Measurements from ENCODE around the gene CDA. TPM values are rescaled to one million over a fixed set of nuclear protein-coding genes. Genes with fewer than 3 reads are reported as not detected.

The CDA gene
- total and polyA plus RNA-seq, 9 of the 15 experiments (the other 6 are each of a cell fraction or from before 2014, with no cell fraction given), result not detected

DNA sequence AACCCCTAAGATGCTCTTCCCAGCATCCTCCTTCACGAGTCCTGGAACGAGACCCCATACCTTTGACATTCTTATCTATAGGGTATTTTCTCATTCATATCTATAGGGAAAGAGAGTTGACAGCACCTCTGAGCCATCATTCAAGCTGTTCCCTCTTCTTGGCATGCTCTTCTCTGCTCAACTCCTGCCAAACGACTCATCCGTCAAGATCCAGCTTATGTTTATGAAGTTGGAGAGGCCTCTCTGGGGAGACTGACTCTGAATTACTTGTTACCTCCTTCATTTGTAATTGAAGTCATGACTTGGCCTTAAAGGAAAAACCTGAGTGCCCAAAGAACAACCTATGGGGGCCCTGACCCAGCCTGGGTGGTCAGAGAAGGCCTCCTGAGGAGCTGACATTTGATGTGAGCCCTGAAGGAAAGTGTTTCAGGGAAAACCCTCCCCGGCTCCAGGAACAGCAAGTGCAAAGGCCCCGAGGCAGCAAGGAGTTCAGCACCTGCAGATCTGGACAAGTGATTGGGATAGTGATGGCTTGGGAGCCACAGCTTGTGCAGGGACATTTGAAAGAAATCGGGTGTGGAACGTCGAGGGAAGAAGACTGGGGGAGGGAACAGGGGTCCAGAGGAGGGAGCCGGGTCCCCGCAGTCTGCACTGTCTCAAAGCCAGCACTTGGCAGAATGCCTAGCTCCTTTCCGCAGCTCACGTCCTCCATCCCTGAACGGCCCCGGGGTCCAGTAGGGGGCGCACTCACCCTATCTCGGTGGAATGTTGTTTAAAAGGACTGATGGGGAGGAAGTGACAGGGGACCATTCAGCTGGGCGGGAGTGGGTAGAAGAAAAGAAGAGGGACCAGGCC, 14.0 kb upstream of the CDA start (continued):
- peak; percentile 87 to 96 (median 93) for TF ChIP-seq CTCF (IDR thresholded peaks at IDR 0.05 in 2 of 3, conservative IDR thresholded peaks at IDR 0.05 in 1 of 3; ENCODE audit: insufficient read depth in 2 of 3, low read depth in 1 of 3, low read length in 3 of 3)
- peak; percentile 98 for TF ChIP-seq CTBP1 (IDR thresholded peaks at IDR 0.05; ENCODE audit: borderline replicate concordance)
- no peak for TF ChIP-seq MECOM (CRISPR knock-in tag; IDR thresholded peaks at IDR 0.05)
- TF ChIP-seq NUFIP1 (IDR thresholded peaks at IDR 0.05; ENCODE audit: partially characterized antibody), result no peak
- no peak for TF ChIP-seq ZZZ3 (IDR thresholded peaks at IDR 0.05)
- TF ChIP-seq MLX (CRISPR knock-in tag; conservative IDR thresholded peaks at IDR 0.05), result no peak
- TF ChIP-seq HDAC1 (IDR thresholded peaks at IDR 0.05), result peak in 1 of 2 experiments; percentile 67; a peak in 1 of 4 replicates
- no peak for TF ChIP-seq EGR1 (conservative IDR thresholded peaks at IDR 0.05)
- TF ChIP-seq HDGF (IDR thresholded peaks at IDR 0.05), result no peak
- TF ChIP-seq NEUROD1 (IDR thresholded peaks at IDR 0.05; ENCODE audit: borderline replicate concordance, low read depth, low read length, partially characterized antibody), result no peak
- TF ChIP-seq TBL1XR1 (IDR thresholded peaks at IDR 0.05; ENCODE audit: low read length in 2 of 2), result no peak; a peak in 1 of 4 replicates
- no peak for TF ChIP-seq FOXK1 (CRISPR knock-in tag; IDR thresholded peaks at IDR 0.05; ENCODE audit: borderline replicate concordance)
- no peak for TF ChIP-seq ESRRA (IDR thresholded peaks at IDR 0.05; ENCODE audit: borderline replicate concordance, low read depth)
- TF ChIP-seq ETV1 (tag; conservative IDR thresholded peaks at IDR 0.05; ENCODE audit: low read depth), result peak; percentile 40; the same call in 1 of the 2 replicates
- no peak for TF ChIP-seq ZNF311 (CRISPR knock-in tag; IDR thresholded peaks at IDR 0.05)
- no peak for TF ChIP-seq MCM7 (IDR thresholded peaks at IDR 0.05)
- no peak for TF ChIP-seq MEF2D (tag; conservative IDR thresholded peaks at IDR 0.05; ENCODE audit: low read depth)
- TF ChIP-seq FOXJ3 (CRISPR knock-in tag; IDR thresholded peaks at IDR 0.05), result no peak
- TF ChIP-seq ZNF57 (CRISPR knock-in tag; IDR thresholded peaks at IDR 0.05), result no peak
- TF ChIP-seq ZNF324 (CRISPR knock-in tag; IDR thresholded peaks at IDR 0.05), result no peak
- no peak for TF ChIP-seq PBX2 (CRISPR knock-in tag; IDR thresholded peaks at IDR 0.05; ENCODE audit: low read depth)
- peak; percentile 57; the same call in 1 of the 2 replicates for TF ChIP-seq PBX2 (tag; conservative IDR thresholded peaks at IDR 0.05; ENCODE audit: low read depth)
- TF ChIP-seq RBFOX2 (IDR thresholded peaks at IDR 0.05; ENCODE audit: low read depth, low read length), result no peak
- TF ChIP-seq PCBP2 (IDR thresholded peaks at IDR 0.05; ENCODE audit: low read depth, low read length, poor library complexity, severe bottlenecking), result no peak
- TF ChIP-seq TCF7 (IDR thresholded peaks at IDR 0.05; ENCODE audit: borderline replicate concordance), result no peak
